Prostate gland (tissue), 2 donors: Measurements from ENCODE around the gene LCN15. TPM values are rescaled to one million over a fixed set of nuclear protein-coding genes. Genes with fewer than 3 reads are reported as not detected.

ENCODE experiments used
- DNase-seq: peaks from one replicate; pipeline ENCODE4 v3.0.0-alpha.2; 2019; ENCODE audit warnings: low spot score
- H3K27ac ChIP-seq, 2 donors: fragments of 200-600 bp; sonication (generic); 2 replicates each; pipeline ENCODE4 v1.5.1; 2017 to 2019
- H3K27me3 ChIP-seq: fragments of 200-600 bp; sonication (generic); replicated peaks from 2 replicates; pipeline ENCODE4 v1.5.1; 2019; ENCODE audit not compliant: insufficient read depth
- H3K36me3 ChIP-seq, 2 donors: fragments of 200-600 bp; sonication (generic); 1 replicate in 1 of 2; 2 replicates in 1 of 2; pipeline versions ENCODE4 v1.5.1 to v1.8.1; 2017 to 2019
- H3K4me1 ChIP-seq: fragments of 200-600 bp; sonication (generic); replicated peaks from 2 replicates; pipeline ENCODE4 v1.5.1; 2019
- H3K4me3 ChIP-seq, 2 donors: fragments of 200-600 bp; sonication (generic); 2 replicates each; pipeline ENCODE4 v1.5.1; 2017 to 2019
- H3K9me3 ChIP-seq: fragments of 200-600 bp; sonication (generic); 2 replicates; pipeline ENCODE4 v1.5.1; 2017
- POLR2A ChIP-seq: fragments of 450-650 bp; IDR thresholded peaks from one replicate; pipeline ENCODE4 v1.6.1; 2016; ENCODE audit warnings: antibody characterized with exemption, mild to moderate bottlenecking
- POLR2AphosphoS5 ChIP-seq: sonication (generic); formaldehyde crosslinking; IDR thresholded peaks from one replicate; pipeline ENCODE4 v1.6.1; 2017; ENCODE audit warnings: antibody characterized with exemption
- WGBS: methylation state at CpG from one replicate; pipeline ENCODE4 v1.1.5; 2018; 5-methylcytosine and 5-hydroxymethylcytosine counted together
- intact Hi-C: fragments of 100-400 bp; cut with DNase I; formaldehyde crosslinking; loops from one replicate; pipeline ENCODE4 v1.14.2; 2022
- total RNA-seq, 2 donors: library from RNA; depleted of rRNA; stranded (reverse); fragments of >200 nt; gene quantifications; one replicate each; pipeline ENCODE4 v1.1.0, GENCODE V29; 2016
- TF ChIP-seq, protein P1 (sequence below), 4 experiments: fragments of 200-600 bp in 2 of 4; fragments of 450-650 bp in 2 of 4; sonication (generic) in 2 of 4; IDR thresholded peaks; 1 replicate in 3 of 4; 2 replicates in 1 of 4; pipeline ENCODE4 v1.5.1; 2016 to 2019; ENCODE audit warnings: antibody characterized with exemption in 4 of 4, mild to moderate bottlenecking in 2 of 4, moderate library complexity in 2 of 4

Gene LCN15
- total RNA-seq, 2 donors from 2014 or later = 0.40 TPM; not detected in 1

- TF ChIP-seq POLR2AphosphoS5 (no peak), POLR2A (no peak)
- TF ChIP-seq, protein P1, sequence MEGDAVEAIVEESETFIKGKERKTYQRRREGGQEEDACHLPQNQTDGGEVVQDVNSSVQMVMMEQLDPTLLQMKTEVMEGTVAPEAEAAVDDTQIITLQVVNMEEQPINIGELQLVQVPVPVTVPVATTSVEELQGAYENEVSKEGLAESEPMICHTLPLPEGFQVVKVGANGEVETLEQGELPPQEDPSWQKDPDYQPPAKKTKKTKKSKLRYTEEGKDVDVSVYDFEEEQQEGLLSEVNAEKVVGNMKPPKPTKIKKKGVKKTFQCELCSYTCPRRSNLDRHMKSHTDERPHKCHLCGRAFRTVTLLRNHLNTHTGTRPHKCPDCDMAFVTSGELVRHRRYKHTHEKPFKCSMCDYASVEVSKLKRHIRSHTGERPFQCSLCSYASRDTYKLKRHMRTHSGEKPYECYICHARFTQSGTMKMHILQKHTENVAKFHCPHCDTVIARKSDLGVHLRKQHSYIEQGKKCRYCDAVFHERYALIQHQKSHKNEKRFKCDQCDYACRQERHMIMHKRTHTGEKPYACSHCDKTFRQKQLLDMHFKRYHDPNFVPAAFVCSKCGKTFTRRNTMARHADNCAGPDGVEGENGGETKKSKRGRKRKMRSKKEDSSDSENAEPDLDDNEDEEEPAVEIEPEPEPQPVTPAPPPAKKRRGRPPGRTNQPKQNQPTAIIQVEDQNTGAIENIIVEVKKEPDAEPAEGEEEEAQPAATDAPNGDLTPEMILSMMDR (IDR thresholded peaks at IDR 0.05) = no peak
- H3K27me3 ChIP-seq = no peaks in the 10 kb centered on the region
- H3K4me1 ChIP-seq = no peaks in the 10 kb centered on the region
- intact Hi-C loops = no loop called here
- DNase-seq = no peak
- no peaks in the 10 kb centered on the region for H3K36me3 ChIP-seq
- no peak overlapping the region for H3K27ac ChIP-seq
- WGBS = 88% methylated on average over 27 of the region's 27 CpGs
- H3K9me3 ChIP-seq = no peaks in the 10 kb centered on the region
- no peak overlapping the region for H3K4me3 ChIP-seq
Observed at GRCh38 chr9:136759436-136760325, 4.6 kb downstream of the LCN15 start.

DNA sequence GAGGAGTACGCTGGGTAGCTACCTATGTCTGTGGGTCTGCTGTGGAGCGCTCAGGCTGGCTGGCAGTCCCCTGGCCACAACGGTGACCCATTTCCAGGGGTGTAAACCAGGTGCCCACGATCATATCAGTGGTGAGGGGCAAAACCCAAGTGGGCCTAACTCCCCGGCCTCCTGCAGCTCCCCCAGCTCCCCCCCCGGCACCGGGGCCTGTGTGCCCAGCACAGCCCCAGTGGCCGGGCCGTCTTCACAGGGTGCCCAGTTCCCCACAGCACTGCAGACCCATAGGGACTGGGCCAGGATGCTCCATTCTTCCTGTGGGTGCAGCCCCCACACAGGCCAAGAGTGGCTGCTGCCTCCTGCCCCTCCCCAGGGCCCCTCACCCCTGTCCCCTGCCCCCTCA, 5.3 kb downstream of the LCN15 start:
- H3K4me3 ChIP-seq = no peak overlapping the region
- H3K27ac ChIP-seq = no peak overlapping the region
- TF ChIP-seq, protein P1 (IDR thresholded peaks at IDR 0.05) = no peak
- no peak for TF ChIP-seq POLR2A
- no peak for TF ChIP-seq POLR2AphosphoS5
- H3K4me1 ChIP-seq = no peaks in the 10 kb centered on the region
- WGBS = 90% methylated on average over 7 of the region's 9 CpGs
- DNase-seq = no peak
- no peaks in the 10 kb centered on the region for H3K27me3 ChIP-seq
- no peaks in the 10 kb centered on the region for H3K36me3 ChIP-seq
- H3K9me3 ChIP-seq = no peaks in the 10 kb centered on the region
- intact Hi-C loops = no loop called here

DNA sequence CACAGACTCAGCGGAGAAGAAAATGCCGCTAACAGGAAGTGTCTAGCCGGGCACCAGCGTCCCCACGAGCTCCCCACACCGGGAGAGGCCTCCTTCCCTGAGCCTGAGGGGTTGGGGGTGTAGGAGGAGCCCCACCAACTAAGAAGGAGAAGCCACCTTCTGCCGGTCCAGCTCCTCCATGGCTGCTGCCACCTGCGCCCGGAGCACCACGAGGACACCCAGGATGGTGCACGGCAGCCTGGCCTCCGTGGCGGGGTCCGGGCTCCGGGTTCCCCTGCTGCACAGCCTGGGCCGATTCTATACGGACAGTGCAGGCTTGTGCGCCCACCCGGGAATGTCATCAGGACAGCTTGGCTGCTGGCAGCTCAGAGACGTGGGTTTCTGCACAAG, 6.6 kb downstream of the LCN15 start:
- DNase-seq = no peak
- no peak overlapping the region for H3K27ac ChIP-seq
- H3K9me3 ChIP-seq = no peaks in the 10 kb centered on the region
- intact Hi-C loops = no loop called here
- WGBS = 84% methylated on average over 18 of the region's 20 CpGs
- H3K36me3 ChIP-seq = no peaks in the 10 kb centered on the region
- no peaks in the 10 kb centered on the region for H3K4me1 ChIP-seq
- no peak overlapping the region for H3K4me3 ChIP-seq
- H3K27me3 ChIP-seq = no peaks in the 10 kb centered on the region
- TF ChIP-seq POLR2A = no peak
- no peak for TF ChIP-seq POLR2AphosphoS5
- TF ChIP-seq, protein P1 (IDR thresholded peaks at IDR 0.05) = no peak

DNA sequence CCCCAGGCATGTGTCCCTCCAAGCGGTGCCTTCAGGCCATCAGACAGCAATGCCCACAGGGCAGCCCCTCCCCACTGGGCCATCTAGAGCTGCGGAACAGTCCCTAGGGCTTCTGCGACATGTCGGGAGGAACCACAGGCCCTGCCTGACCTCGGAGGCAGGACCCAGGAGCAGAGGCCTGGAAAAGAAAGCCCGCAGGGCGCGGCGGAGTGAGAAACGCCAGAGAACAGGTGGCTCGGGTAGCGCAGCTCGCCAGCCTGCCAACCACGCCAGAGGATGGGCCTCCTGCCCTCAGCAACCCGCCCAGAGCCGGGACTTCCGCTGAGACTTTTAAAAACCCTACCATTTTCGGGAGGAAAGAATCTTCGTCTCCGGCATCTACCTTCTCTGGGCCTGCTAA, 7.0 kb downstream of the LCN15 start:
- WGBS = 91% methylated on average over 20 of the region's 20 CpGs
- intact Hi-C loops = no loop called here
- no peak for DNase-seq
- TF ChIP-seq, protein P1 (IDR thresholded peaks at IDR 0.05) = no peak
- TF ChIP-seq POLR2A = no peak
- no peak for TF ChIP-seq POLR2AphosphoS5
- H3K9me3 ChIP-seq = no peaks in the 10 kb centered on the region
- no peaks in the 10 kb centered on the region for H3K36me3 ChIP-seq
- H3K27me3 ChIP-seq = no peaks in the 10 kb centered on the region
- no peak overlapping the region for H3K27ac ChIP-seq
- no peak overlapping the region for H3K4me3 ChIP-seq
- no peaks in the 10 kb centered on the region for H3K4me1 ChIP-seq

GRCh38 chr9:136756836-136757235, 7.5 kb downstream of the LCN15 start:
- H3K27ac ChIP-seq = no peak overlapping the region
- no peaks in the 10 kb centered on the region for H3K9me3 ChIP-seq
- no peaks in the 10 kb centered on the region for H3K27me3 ChIP-seq
- H3K4me1 ChIP-seq = no peaks in the 10 kb centered on the region
- TF ChIP-seq POLR2A (no peak), POLR2AphosphoS5 (no peak)
- TF ChIP-seq, protein P1 (IDR thresholded peaks at IDR 0.05) = no peak
- no peak for DNase-seq
- WGBS = 89% methylated on average over 18 of the region's 18 CpGs
- H3K4me3 ChIP-seq = no peak overlapping the region
- intact Hi-C loops = no loop called here
- H3K36me3 ChIP-seq = no peaks in the 10 kb centered on the region
